Body of pancreas (tissue), 4 donors: ENCODE results near the gene PARP12. TPM values are rescaled to one million over a fixed set of nuclear protein-coding genes. Genes with fewer than 3 reads are reported as not detected.
A peak's percentile ranks its signal among the peaks of the same experiment; 100 is the strongest.

Experiments used
- ATAC-seq: fragments of 150-250 bp; one replicate; pipeline ENCODE4 v1.9.1; 2016
- DNase-seq, 4 donors: peaks; one replicate each; pipeline ENCODE4 v3.0.0-alpha.2; 2019
- H3K27ac ChIP-seq, 4 donors: fragments of 200-600 bp; sonication (generic); 1 replicate in 3 of 4; 2 replicates in 1 of 4; pipeline versions ENCODE4 v1.5.1 to v1.6.1; 2016 to 2019; ENCODE audit warnings: mild to moderate bottlenecking in 1 of 4, mixed read lengths in 1 of 4, moderate library complexity in 1 of 4
- H3K27me3 ChIP-seq, 2 donors: fragments of 200-600 bp; sonication (generic); one replicate each; pipeline ENCODE4 v1.6.0; 2016; ENCODE audit warnings: mild to moderate bottlenecking in 1 of 2
- H3K36me3 ChIP-seq, 2 donors: fragments of 200-600 bp; sonication (generic); replicated peaks in 1 of 2; 2 replicates each; pipeline ENCODE4 v1.5.1; 2016; ENCODE audit warnings: low read depth in 2 of 2; ENCODE audit not compliant: insufficient read depth in 1 of 2
- H3K4me1 ChIP-seq: fragments of 200-600 bp; sonication (generic); one replicate; pipeline ENCODE4 v1.6.0; 2016
- H3K4me3 ChIP-seq, 2 donors: fragments of 200-600 bp; sonication (generic); 1 replicate in 1 of 2; 2 replicates in 1 of 2; pipeline ENCODE4 v1.5.1; 2016 to 2019
- H3K9me3 ChIP-seq, 3 donors: fragments of 200-600 bp; sonication (generic); 1 replicate in 2 of 3; 2 replicates in 1 of 3; pipeline ENCODE4 v1.5.1; 2016
- POLR2A ChIP-seq, 3 donors: fragments of 450-650 bp; IDR thresholded peaks; one replicate each; pipeline ENCODE4 v1.6.1; 2016; ENCODE audit warnings: antibody characterized with exemption in 3 of 3, mild to moderate bottlenecking in 2 of 3
- WGBS, 2 donors: methylation state at CpG; one replicate each; pipeline ENCODE4 v1.1.5; 2017; 5-methylcytosine and 5-hydroxymethylcytosine counted together
- intact Hi-C: fragments of 100-400 bp; cut with DNase I; formaldehyde crosslinking; loops from one replicate; pipeline ENCODE4 v1.15.1; 2023
- total RNA-seq, 2 donors: library from RNA; depleted of rRNA; stranded (reverse); fragments of >200 nt; gene quantifications; one replicate each; pipeline ENCODE4 v1.1.0, GENCODE V29; 2016
- TF ChIP-seq, protein P1 (sequence below), 7 experiments: fragments of 450-650 bp in 4 of 7; fragments of 200-600 bp in 3 of 7; sonication (generic) in 3 of 7; IDR thresholded peaks; one replicate each; pipeline ENCODE4 v1.5.1; 2016 to 2019; ENCODE audit warnings: antibody characterized with exemption in 7 of 7

Gene PARP12
- total RNA-seq, 2 donors from 2014 or later = 37.1 to 66.9 TPM

GRCh38 chr7:140079121-140079536 is 16.4 kb upstream of the PARP12 start:
- WGBS, 2 donors = 28 to 35% methylated on average over 4 to 6 of the region's 6 CpGs
- Histone ChIP-seq H3K36me3 (no peaks in the 10 kb centered on the region), H3K27ac (peak overlapping the region in 2 of 4 donors; percentile 0 to 26), H3K9me3 (no peaks in the 10 kb centered on the region), H3K4me1 (peaks cover 25% of the 10 kb centered on the region), H3K27me3 (no peaks in the 10 kb centered on the region), H3K4me3 (no peak overlapping the region)
- ATAC-seq (peak; percentile 56), DNase-seq (peak in 2 of 4 donors; percentile 43 to 64)
- intact Hi-C loops = no loop called here
- TF ChIP-seq POLR2A (IDR thresholded peaks at IDR 0.05) = no peak
- TF ChIP-seq, protein P1, sequence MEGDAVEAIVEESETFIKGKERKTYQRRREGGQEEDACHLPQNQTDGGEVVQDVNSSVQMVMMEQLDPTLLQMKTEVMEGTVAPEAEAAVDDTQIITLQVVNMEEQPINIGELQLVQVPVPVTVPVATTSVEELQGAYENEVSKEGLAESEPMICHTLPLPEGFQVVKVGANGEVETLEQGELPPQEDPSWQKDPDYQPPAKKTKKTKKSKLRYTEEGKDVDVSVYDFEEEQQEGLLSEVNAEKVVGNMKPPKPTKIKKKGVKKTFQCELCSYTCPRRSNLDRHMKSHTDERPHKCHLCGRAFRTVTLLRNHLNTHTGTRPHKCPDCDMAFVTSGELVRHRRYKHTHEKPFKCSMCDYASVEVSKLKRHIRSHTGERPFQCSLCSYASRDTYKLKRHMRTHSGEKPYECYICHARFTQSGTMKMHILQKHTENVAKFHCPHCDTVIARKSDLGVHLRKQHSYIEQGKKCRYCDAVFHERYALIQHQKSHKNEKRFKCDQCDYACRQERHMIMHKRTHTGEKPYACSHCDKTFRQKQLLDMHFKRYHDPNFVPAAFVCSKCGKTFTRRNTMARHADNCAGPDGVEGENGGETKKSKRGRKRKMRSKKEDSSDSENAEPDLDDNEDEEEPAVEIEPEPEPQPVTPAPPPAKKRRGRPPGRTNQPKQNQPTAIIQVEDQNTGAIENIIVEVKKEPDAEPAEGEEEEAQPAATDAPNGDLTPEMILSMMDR (IDR thresholded peaks at IDR 0.05) = peak in 2 of 7 experiments; percentile 25 to 39

DNA sequence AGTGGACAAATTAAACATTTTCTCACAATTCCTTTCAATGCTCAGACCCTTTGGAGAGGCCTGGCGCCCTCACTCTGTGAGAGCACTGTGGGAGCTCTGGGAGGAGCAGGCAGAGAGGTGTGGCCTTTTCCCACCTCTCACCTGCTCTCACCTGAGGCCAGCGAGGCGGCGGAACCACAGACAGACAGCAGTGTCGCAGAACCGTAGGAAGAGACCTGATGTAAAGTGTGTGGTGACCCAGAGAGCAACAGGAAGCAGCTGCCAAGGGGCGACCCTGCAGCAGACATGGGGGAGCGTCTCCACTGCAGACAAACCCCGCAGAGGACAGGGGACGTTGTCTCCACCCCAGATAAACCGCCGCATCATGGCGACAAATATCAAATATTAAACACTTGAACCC is 15.6 kb upstream of the PARP12 start:
- intact Hi-C loops = no loop called here
- TF ChIP-seq POLR2A (IDR thresholded peaks at IDR 0.05) = no peak
- TF ChIP-seq, protein P1 (IDR thresholded peaks at IDR 0.05) = no peak
- Histone ChIP-seq H3K36me3 (no peaks in the 10 kb centered on the region), H3K9me3 (no peaks in the 10 kb centered on the region), H3K4me1 (peaks cover 25% of the 10 kb centered on the region), H3K27me3 (no peaks in the 10 kb centered on the region), H3K27ac (no peak overlapping the region), H3K4me3 (no peak overlapping the region)
- ATAC-seq (no peak), DNase-seq (no peak)
- WGBS, 2 donors = 83 to 95% methylated on average over 13 of the region's 13 CpGs

DNA sequence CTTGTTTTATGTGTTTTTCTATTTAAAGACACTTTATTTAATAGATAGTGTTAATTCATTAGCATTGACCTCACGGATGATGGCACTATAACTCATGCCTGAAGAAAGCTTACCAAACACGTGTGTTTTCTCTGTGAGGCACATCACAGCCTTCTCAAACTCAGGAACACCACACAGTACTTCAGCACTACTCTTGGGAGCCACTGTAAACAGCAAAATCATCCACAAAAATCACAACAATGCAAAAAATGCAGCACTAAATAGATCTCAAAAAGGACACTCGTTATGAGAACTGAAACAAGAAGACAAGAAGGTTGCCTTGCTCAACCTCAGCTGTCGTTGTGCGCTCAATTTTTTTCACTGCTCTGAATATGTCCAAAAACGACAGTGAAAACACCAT is 12.0 kb upstream of the PARP12 start:
- Histone ChIP-seq H3K27me3 (no peaks in the 10 kb centered on the region), H3K9me3 (no peaks in the 10 kb centered on the region), H3K4me1 (peaks cover 13% of the 10 kb centered on the region), H3K4me3 (no peak overlapping the region), H3K27ac (no peak overlapping the region), H3K36me3 (no peaks in the 10 kb centered on the region)
- TF ChIP-seq, protein P1 (IDR thresholded peaks at IDR 0.05) = no peak
- no peak for TF ChIP-seq POLR2A (IDR thresholded peaks at IDR 0.05)
- 79 to 83% methylated on average over 6 of the region's 6 CpGs for WGBS, 2 donors
- intact Hi-C loops = no loop called here
- DNase-seq = no peak
- ATAC-seq = no peak

- Histone ChIP-seq H3K4me3 (no peak overlapping the region), H3K36me3 (no peaks in the 10 kb centered on the region), H3K4me1 (no peaks in the 10 kb centered on the region), H3K9me3 (no peaks in the 10 kb centered on the region), H3K27me3 (no peaks in the 10 kb centered on the region), H3K27ac (no peak overlapping the region)
- no peak for DNase-seq
- intact Hi-C loops = no loop called here
- ATAC-seq = no peak
- TF ChIP-seq, protein P1 (IDR thresholded peaks at IDR 0.05) = no peak
- no peak for TF ChIP-seq POLR2A (IDR thresholded peaks at IDR 0.05)
Observed at GRCh38 chr7:140070546-140070945, 7.8 kb upstream of the PARP12 start.

DNA sequence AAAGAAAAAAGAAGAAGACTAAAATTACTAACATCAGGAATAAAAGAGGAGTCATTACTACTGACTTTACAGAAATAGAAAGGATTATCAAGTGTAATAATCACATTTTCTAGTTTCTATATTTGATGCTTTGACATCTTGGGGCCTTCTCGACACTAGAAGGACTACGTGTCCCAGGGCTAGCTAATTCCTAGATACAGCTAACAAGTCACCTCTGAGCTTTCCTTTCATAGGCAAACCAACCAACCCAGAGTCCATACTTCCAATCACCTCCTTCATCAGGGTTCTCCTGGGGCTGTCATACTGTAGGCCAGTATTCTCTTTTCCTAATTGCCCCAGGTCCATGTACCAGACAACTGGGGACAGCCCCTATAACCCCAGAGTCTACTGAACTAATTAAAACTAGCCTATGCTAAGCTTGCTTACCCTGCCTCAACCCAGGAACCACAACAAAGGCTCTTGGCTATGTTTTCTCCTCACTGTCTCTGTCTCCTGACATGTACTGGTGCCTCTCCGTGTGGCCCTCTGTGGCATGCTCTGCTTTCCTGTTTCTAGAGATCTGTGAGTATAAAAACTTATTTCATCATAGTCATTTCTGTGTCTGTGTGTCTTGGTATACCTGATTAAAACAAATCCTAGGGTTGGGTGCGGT is 6.7 kb upstream of the PARP12 start:
- H3K27me3 ChIP-seq = no peaks in the 10 kb centered on the region
- no peak overlapping the region for H3K27ac ChIP-seq
- DNase-seq (no peak), ATAC-seq (no peak)
- H3K36me3 ChIP-seq = no peaks in the 10 kb centered on the region
- H3K4me3 ChIP-seq = no peak overlapping the region
- TF ChIP-seq POLR2A (IDR thresholded peaks at IDR 0.05) = no peak
- TF ChIP-seq, protein P1 (IDR thresholded peaks at IDR 0.05) = no peak
- 81 to 92% methylated on average over 4 of the region's 4 CpGs for whole genome bisulfite sequencing, 2 donors
- H3K4me1 ChIP-seq = no peaks in the 10 kb centered on the region
- H3K9me3 ChIP-seq = no peaks in the 10 kb centered on the region
- intact Hi-C loops = no loop called here
